Nephron progenitor cell (in vitro differentiated cells): Measurements from ENCODE around the gene BBS5.

Source experiments
- DNase-seq: peaks from one replicate; pipeline ENCODE4 v3.0.0; 2021
- H3K27ac Mint-ChIP-seq: 2 replicates; pipeline ENCODE4 v1.8.0; 2021; ENCODE audit warnings: mild to moderate bottlenecking, moderate library complexity, mixed read lengths
- H3K27me3 Mint-ChIP-seq: 2 replicates; pipeline ENCODE4 v1.8.0; 2021; ENCODE audit warnings: mild to moderate bottlenecking, low read depth, mixed read lengths; ENCODE audit not compliant: poor library complexity
- H3K36me3 Mint-ChIP-seq: 2 replicates; pipeline ENCODE4 v1.8.0; 2021; ENCODE audit warnings: low read depth, mixed read lengths
- H3K4me1 Mint-ChIP-seq: 2 replicates; pipeline ENCODE4 v1.8.0; 2021; ENCODE audit warnings: mixed read lengths
- H3K4me3 Mint-ChIP-seq: 2 replicates; pipeline ENCODE4 v1.8.0; 2021; ENCODE audit warnings: mild to moderate bottlenecking, moderate library complexity, mixed read lengths
- H3K9me3 Mint-ChIP-seq: 2 replicates; pipeline ENCODE4 v1.8.0; 2021; ENCODE audit warnings: mild to moderate bottlenecking, moderate library complexity, mixed read lengths
- CTCF ChIP-seq: fragments of 200-600 bp; sonication (generic); IDR thresholded peaks from 2 replicates; pipeline ENCODE4 v1.5.0; 2021; ENCODE audit warnings: antibody characterized with exemption

BBS5 gene

DNA sequence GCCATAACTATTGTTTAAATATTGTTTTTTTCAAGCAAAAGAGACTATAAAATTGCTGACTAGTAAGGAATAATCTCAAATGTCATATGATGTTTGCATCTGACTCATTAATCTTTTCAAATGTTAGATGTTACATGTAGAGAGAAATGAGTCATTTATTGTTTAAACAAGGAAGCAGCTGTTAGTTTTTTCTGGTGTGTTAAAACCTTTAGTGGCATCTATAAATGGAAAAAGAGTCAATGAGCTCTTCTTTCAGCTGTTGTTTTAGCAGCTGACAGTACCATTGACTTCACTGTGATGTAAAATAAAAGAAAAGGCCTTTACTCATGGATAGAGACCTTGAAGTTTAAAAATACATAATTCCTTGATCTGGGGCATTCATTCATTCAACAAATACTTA, 28.4 kb downstream of the BBS5 start:
- peaks cover 10% of the 10 kb centered on the region for H3K4me1 Mint-ChIP-seq
- no peak for DNase-seq
- no peak for TF ChIP-seq CTCF
- no peak overlapping the region for H3K4me3 Mint-ChIP-seq
- peaks cover 42% of the 10 kb centered on the region for H3K36me3 Mint-ChIP-seq
- H3K27me3 Mint-ChIP-seq = no peaks in the 10 kb centered on the region
- H3K9me3 Mint-ChIP-seq = peaks cover 29% of the 10 kb centered on the region
- H3K27ac Mint-ChIP-seq = no peak overlapping the region

GRCh38 chr2:169509298-169509885, 30.1 kb downstream of the BBS5 start, which contains the start of gene KLHL41:
Gene KLHL41 (plus strand): TSS chr2:169509702. CDS start chr2:169509779, 77 bp downstream.
- Mint-ChIP-seq H3K27ac (no peak within 1 kb of the TSS), H3K4me1 (peaks cover 10% of the 10 kb centered on the region), H3K27me3 (no peaks in the 10 kb centered on the region), H3K4me3 (no peak within 1 kb of the TSS), H3K9me3 (peaks cover 23% of the 10 kb centered on the region), H3K36me3 (peaks cover 34% of the 10 kb centered on the region)
- no peak for TF ChIP-seq CTCF
- DNase-seq = no peak

GRCh38 chr2:169509955-169510354, 30.7 kb downstream of the BBS5 start:
- Mint-ChIP-seq H3K4me1 (peaks cover 10% of the 10 kb centered on the region), H3K36me3 (peaks cover 28% of the 10 kb centered on the region), H3K27me3 (no peaks in the 10 kb centered on the region), H3K9me3 (peaks cover 18% of the 10 kb centered on the region), H3K4me3 (no peak overlapping the region), H3K27ac (no peak overlapping the region)
- DNase-seq = no peak
- TF ChIP-seq CTCF = no peak

GRCh38 chr2:169510496-169510895, 31.2 kb downstream of the BBS5 start:
- H3K4me3 Mint-ChIP-seq = no peak overlapping the region
- H3K9me3 Mint-ChIP-seq = peaks cover 12% of the 10 kb centered on the region
- peaks cover 10% of the 10 kb centered on the region for H3K4me1 Mint-ChIP-seq
- H3K27me3 Mint-ChIP-seq = no peaks in the 10 kb centered on the region
- no peak overlapping the region for H3K27ac Mint-ChIP-seq
- peaks cover 23% of the 10 kb centered on the region for H3K36me3 Mint-ChIP-seq
- no peak for TF ChIP-seq CTCF
- no peak for DNase-seq

- H3K27ac Mint-ChIP-seq = no peak overlapping the region
- no peak for TF ChIP-seq CTCF
- DNase-seq = no peak
- H3K9me3 Mint-ChIP-seq = peaks cover 8% of the 10 kb centered on the region
- H3K27me3 Mint-ChIP-seq = no peaks in the 10 kb centered on the region
- H3K4me3 Mint-ChIP-seq = no peak overlapping the region
- H3K4me1 Mint-ChIP-seq = peaks cover 10% of the 10 kb centered on the region
- peaks cover 14% of the 10 kb centered on the region for H3K36me3 Mint-ChIP-seq
These were observed 32.5 kb downstream of the BBS5 start for GRCh38 chr2:169511818-169512217.

GRCh38 chr2:169512525-169512924, 33.2 kb downstream of the BBS5 start:
- no peak overlapping the region for H3K4me3 Mint-ChIP-seq
- no peak for DNase-seq

More at GRCh38 chr2:169512525-169512924, 33.2 kb downstream of the BBS5 start:
- peaks cover 1% of the 10 kb centered on the region for H3K9me3 Mint-ChIP-seq
- no peak overlapping the region for H3K27ac Mint-ChIP-seq
- TF ChIP-seq CTCF = no peak
- H3K36me3 Mint-ChIP-seq = peaks cover 7% of the 10 kb centered on the region
- H3K27me3 Mint-ChIP-seq = no peaks in the 10 kb centered on the region
- peaks cover 10% of the 10 kb centered on the region for H3K4me1 Mint-ChIP-seq
